K562 (cell line): ENCODE data around the gene TSPAN14. TPM values are rescaled to one million over a fixed set of nuclear protein-coding genes. Genes with fewer than 3 reads are reported as not detected.
A peak's percentile ranks its signal among the peaks of the same experiment; 100 is the strongest.

Experiments
- ATAC-seq: fragments of 200-7000 bp; cut with Tn5 transposase; 3 replicates; pipeline ENCODE4 v1.9.1; 2020; ENCODE audit warnings: moderate library complexity
- BruUV-seq: library from RNA; stranded (reverse); fragments of 400-500 nt; replicated peaks from 2 replicates; lab custom pipeline; 2021; lab: Mats Ljungman, UMichigan
- CTCF ChIA-PET: fragments of 300-600 bp; formaldehyde crosslinking; extraction: SDS; loops from one replicate; lab custom pipeline; 2021; ENCODE audit warnings: low intra/inter-chr PET ratio; lab: Yijun Ruan, JAX
- POLR2A ChIA-PET: fragments of 300-600, 350-650 bp; sonication (Branson Sonifier 250); formaldehyde crosslinking; extraction: SDS; loops from one replicate; lab custom pipeline; 2021; ENCODE audit warnings: antibody characterized with exemption, inconsistent platforms; lab: Yijun Ruan, JAX
- DNase-seq, 4 experiments: peaks; one replicate each; pipeline versions ENCODE4 v3.0.0 to v3.0.0-alpha.2; 2011 to 2018; ENCODE audit warnings: low spot score in 3 of 4, mixed read lengths in 3 of 4; ENCODE audit errors: extremely low read depth in 1 of 4
- FAIRE-seq: peaks from 2 replicates; lab custom pipeline; 2011; peaks lifted over from hg19 to GRCh38; lab: Jason Lieb, UNC
- H2AFZ ChIP-seq: 2 replicates; pipeline ENCODE4 v1.6.0; 2011; ENCODE audit warnings: low read depth, low read length, control low read depth, inconsistent platforms
- H3K27ac ChIP-seq: fragments of 200-600 bp; 3 replicates; pipeline ENCODE4 v1.8.0; 2011; ENCODE audit warnings: low read depth, mild to moderate bottlenecking, control low read depth, inconsistent platforms, low read length, moderate library complexity, mixed read lengths; ENCODE audit errors: extremely low read depth
- H3K27me3 ChIP-seq, 2 experiments: fragments of 300-600 bp in 1 of 2; 2 replicates in 1 of 2; 3 replicates in 1 of 2; pipeline versions ENCODE4 v1.6.0 to v1.8.0; 2011; ENCODE audit warnings: inconsistent platforms in 2 of 2, low read length in 2 of 2, mild to moderate bottlenecking in 1 of 2, mixed read lengths in 1 of 2, moderate library complexity in 1 of 2; ENCODE audit not compliant: control insufficient read depth in 2 of 2, insufficient read depth in 2 of 2
- H3K36me3 ChIP-seq: fragments of 300-600 bp; 3 replicates; pipeline ENCODE4 v1.8.0; 2011; ENCODE audit warnings: mild to moderate bottlenecking, low read length, inconsistent platforms; ENCODE audit not compliant: control insufficient read depth, insufficient read depth
- H3K4me1 ChIP-seq, 2 experiments: fragments of 200-600 bp in 1 of 2; replicated peaks in 1 of 2; 2 replicates in 1 of 2; 3 replicates in 1 of 2; pipeline versions ENCODE4 v1.5.1 to v1.8.0; 2011; ENCODE audit warnings: inconsistent platforms in 2 of 2, low read length in 2 of 2, mild to moderate bottlenecking in 1 of 2, mixed read lengths in 1 of 2, moderate library complexity in 1 of 2; ENCODE audit not compliant: control insufficient read depth in 2 of 2, insufficient read depth in 2 of 2
- H3K4me2 ChIP-seq: 2 replicates; pipeline ENCODE4 v1.6.1; 2011; ENCODE audit warnings: low read length, control low read depth, inconsistent platforms, mixed read lengths; ENCODE audit not compliant: insufficient read depth
- H3K4me3 ChIP-seq: fragments of 200-600 bp; sonication (generic), shearing (Covaris generic); 2 replicates; pipeline ENCODE4 v1.5.1; 2016; ENCODE audit warnings: control low read depth, inconsistent platforms
- H3K79me2 ChIP-seq: fragments of 200-600 bp; 3 replicates; pipeline ENCODE4 v1.8.0; 2011; ENCODE audit warnings: low read length, inconsistent platforms; ENCODE audit not compliant: control insufficient read depth, insufficient read depth
- H3K9ac ChIP-seq, 2 experiments: 2 replicates each; pipeline versions ENCODE4 v1.6.0 to v1.6.1; 2011; ENCODE audit warnings: low read depth in 2 of 2, low read length in 2 of 2, control low read depth in 1 of 2, inconsistent platforms in 1 of 2, mild to moderate bottlenecking in 1 of 2, mixed read lengths in 1 of 2; ENCODE audit not compliant: insufficient read depth in 1 of 2
- H3K9me1 ChIP-seq: one replicate; pipeline ENCODE4 v1.6.0; 2011; ENCODE audit warnings: inconsistent platforms, mild to moderate bottlenecking, low read length, moderate library complexity; ENCODE audit not compliant: control insufficient read depth, insufficient read depth
- H3K9me3 ChIP-seq: replicated peaks from 2 replicates; pipeline ENCODE4 v1.5.1; 2011; ENCODE audit warnings: low read depth, low read length, inconsistent platforms; ENCODE audit not compliant: control insufficient read depth, insufficient read depth
- H4K20me1 ChIP-seq: replicated peaks from 2 replicates; pipeline ENCODE4 v1.6.1; 2011; ENCODE audit warnings: low read length, inconsistent platforms, mixed read lengths; ENCODE audit not compliant: control insufficient read depth, insufficient read depth
- ATF2 ChIP-seq: sonication (generic); formaldehyde crosslinking; IDR thresholded peaks from 2 replicates; pipeline ENCODE4 v1.8.1; 2022; ENCODE audit warnings: missing genetic modification reagents
- E2F3 ChIP-seq: fragments of 250-450 bp; sonication (Bioruptor Pico); IDR thresholded peaks from 2 replicates; pipeline ENCODE4 v1.4.0; 2020; ENCODE audit warnings: mild to moderate bottlenecking
- SMAD3 ChIP-seq: fragments of 450-650 bp; formaldehyde crosslinking; conservative IDR thresholded peaks from 2 replicates; pipeline ENCODE4 v1.4.0; 2020; ENCODE audit warnings: mild to moderate bottlenecking
- TBL1XR1 ChIP-seq, 2 experiments: IDR thresholded peaks; 2 replicates each; pipeline ENCODE4 v1.6.1; 2012; ENCODE audit warnings: improper control_type of control experiment in 2 of 2, low read length in 2 of 2, mild to moderate bottlenecking in 1 of 2
- ZBTB1 ChIP-seq: sonication (generic); formaldehyde crosslinking; IDR thresholded peaks from 2 replicates; pipeline ENCODE4 v1.8.1; 2023; ENCODE audit warnings: missing genetic modification reagents, low read depth, mild to moderate bottlenecking, borderline replicate concordance
- ZBTB7A ChIP-seq: IDR thresholded peaks from 2 replicates; pipeline ENCODE4 v1.6.1; 2011; ENCODE audit warnings: low read depth, mild to moderate bottlenecking, low read length, moderate library complexity, borderline replicate concordance; ENCODE audit not compliant: control insufficient read depth
- ZNF263 ChIP-seq: sonication (generic); formaldehyde crosslinking; IDR thresholded peaks from 2 replicates; pipeline ENCODE4 v1.8.0; 2022; ENCODE audit warnings: mild to moderate bottlenecking, missing genetic modification reagents, borderline replicate concordance
- ZNF592 ChIP-seq: fragments of 450-650 bp; IDR thresholded peaks from 2 replicates; pipeline ENCODE4 v1.6.1; 2017; ENCODE audit warnings: antibody characterized with exemption, mild to moderate bottlenecking
- WGBS: fragments of 100-300 bp; shearing (Covaris generic); methylation state at CpG from one replicate; pipeline ENCODE4 v1.1.6; 2016; ENCODE audit warnings: low coverage, mixed read lengths; ENCODE audit not compliant: insufficient coverage; ENCODE audit errors: missing lambda C conversion rate; 5-methylcytosine and 5-hydroxymethylcytosine counted together
- in situ Hi-C: fragments of 300-500 bp; cut with MboI; formaldehyde crosslinking; loops from 4 replicates; pipeline ENCODE4 v1.15.0; 2018; ENCODE audit warnings: inconsistent platforms, mixed read lengths
- intact Hi-C: fragments of 100-400 bp; cut with micrococcal nuclease; formaldehyde crosslinking; loops from 2 replicates; pipeline ENCODE4 v1.14.2; 2022
- polyA plus RNA-seq, 8 experiments: library from polyadenylated mRNA; depleted of rRNA in 4 of 8; stranded (reverse) in 5 of 8; unstranded in 3 of 8; fragments of >200 nt; fragmentation: Nextera tagmentation in 2 of 8; fragmentation: Illumina TruSeq in 1 of 8; extraction: Ambion mirVana in 2 of 8; extraction: Trizol in 1 of 8; gene quantifications; 2 replicates each; pipeline versions ENCODE4 v1.2.1 to v1.2.3, GENCODE V29; 2011 to 2014; ENCODE audit warnings: inconsistent platforms in 1 of 8, missing spikeins in 1 of 8
- total RNA-seq, 7 experiments: library from RNA; depleted of rRNA in 6 of 7; stranded (reverse); fragments of >200 nt in 6 of 7; fragmentation: Illumina TruSeq in 2 of 7; extraction: Trizol in 2 of 7; gene quantifications; 2 replicates each; pipeline versions ENCODE4 v1.2.1 to v1.2.3, GENCODE V29; 2011 to 2021; ENCODE audit warnings: low replicate concordance in 1 of 7

The TSPAN14 gene
- total and polyA plus RNA-seq, 9 of the 15 experiments (the other 6 are each of a cell fraction or from before 2014, with no cell fraction given): 5.8 to 92.9 (median 23.3) TPM

GRCh38 chr10:80501913-80502521 lies 47.9 kb downstream of the TSPAN14 start:
- TF ChIP-seq SMAD3: no peak
- TF ChIP-seq ZNF263 (CRISPR knock-in tag): peak; percentile 64; the same call in 1 of the 2 replicates
- TF ChIP-seq ZBTB7A: no peak
- no peak for TF ChIP-seq E2F3
- TF ChIP-seq TBL1XR1 (IDR thresholded peaks at IDR 0.05; ENCODE audit: low read length in 2 of 2): no peak
- no peak for TF ChIP-seq ZBTB1 (CRISPR knock-in tag)
- no peak; the same call in 1 of the 2 replicates for TF ChIP-seq ZNF592
- no peak for TF ChIP-seq ATF2 (CRISPR knock-in tag)
- no TSS peak for BruUV-seq
- intact Hi-C loops (no loop called here), in situ Hi-C loops (loop anchor here (10.0 kb wide), 1 partner anchor 117 kb away; no protein-coding TSS in a partner anchor)
- Histone ChIP-seq H3K9me3 (peaks cover under 1% of the 10 kb centered on the region; the same call in 1 of the 2 replicates), H3K4me1 (peaks cover 82 to 87% of the 10 kb centered on the region in 2 experiments), H3K79me2 (peaks cover 94% of the 10 kb centered on the region), H4K20me1 (peaks cover 7% of the 10 kb centered on the region), H3K9ac (peak overlapping the region in 1 of 2 experiments; percentile 9; a peak in 2 of 4 replicates), H3K9me1 (peaks cover 7% of the 10 kb centered on the region), H3K4me2 (0 out of 2 replicates have a peak overlapping the region, but pooled peaks have one; percentile 6), H3K36me3 (peaks cover 60% of the 10 kb centered on the region), H2AFZ (no peak overlapping the region), H3K27ac (no peak overlapping the region; the same call in 2 of the 3 replicates), H3K27me3 (no peaks in the 10 kb centered on the region), H3K4me3 (no peak overlapping the region)
- FAIRE-seq: no peak
- POLR2A ChIA-PET: interaction anchor here (0.7 to 1.2 kb wide), 3 partner anchors 11 to 88 kb away, joined by 3 to 4 read pairs (median 3); no protein-coding TSS in a partner anchor
- ATAC-seq: no peak
- CTCF ChIA-PET: no interaction called here
- no peak for DNase-seq
- 65% methylated on average over 13 of the region's 13 CpGs for WGBS
